ENCODE data around the gene TALDO1.

GRCh38 chr11:766106-766935 is 19.1 kb downstream of the TALDO1 start:
- TF ChIP-seq CTCF (IDR thresholded peaks at IDR 0.05) = no peak
- TF ChIP-seq POLR2A (IDR thresholded peaks at IDR 0.05) = no peak
